Pancreas (tissue), 10 donors: ENCODE results near the gene PLPP7. TPM values are rescaled to one million over a fixed set of nuclear protein-coding genes. Genes with fewer than 3 reads are reported as not detected.
A peak's percentile ranks its signal among the peaks of the same experiment; 100 is the strongest.

Experiments used
- ATAC-seq, 4 donors: fragments of 200-7000 bp; cut with Tn5 transposase; one replicate each; pipeline versions ENCODE4 v1.8.0 to v1.9.1; 2020; ENCODE audit warnings: mild to moderate bottlenecking in 4 of 4, moderate library complexity in 4 of 4
- DNase-seq, 6 donors: peaks; one replicate each; pipeline ENCODE4 v3.0.0-alpha.2; 2020
- FAIRE-seq: peaks from 2 replicates; lab custom pipeline; 2012; peaks lifted over from hg19 to GRCh38; lab: Jason Lieb, UNC
- H3K27ac ChIP-seq, 4 donors: fragments of 200-600 bp; sonication (generic); 1 replicate in 3 of 4; 2 replicates in 1 of 4; pipeline versions ENCODE4 v1.5.0 to v1.8.0; 2020
- H3K27me3 ChIP-seq, 4 donors: fragments of 200-600 bp; one replicate each; pipeline ENCODE4 v1.8.0; 2021
- H3K36me3 ChIP-seq, 3 donors: fragments of 200-600 bp; sonication (generic) in 1 of 3; one replicate each; pipeline versions ENCODE4 v1.5.0 to v1.8.0; 2020 to 2021
- H3K4me1 ChIP-seq, 3 donors: fragments of 200-600 bp; one replicate each; pipeline ENCODE4 v1.8.0; 2021
- H3K4me3 ChIP-seq, 4 donors: fragments of 200-600 bp; sonication (generic) in 2 of 4; one replicate each; pipeline versions ENCODE4 v1.5.0 to v1.8.0; 2020 to 2021
- H3K9me3 ChIP-seq, 4 donors: fragments of 200-600 bp; one replicate each; pipeline ENCODE4 v1.8.0; 2021
- CTCF ChIP-seq, 4 donors: fragments of 200-600 bp; sonication (generic) in 3 of 4; IDR thresholded peaks; one replicate each; pipeline versions ENCODE4 v1.5.0 to v1.8.0; 2021; ENCODE audit warnings: antibody characterized with exemption in 4 of 4
- WGBS, 2 donors: extraction: QIAGEN DNeasy Blood & Tissue Kit; methylation state at CpG; one replicate each; pipeline ENCODE4 v1.1.7; 2013; 5-methylcytosine and 5-hydroxymethylcytosine counted together
- intact Hi-C, 3 donors: fragments of 100-400 bp; cut with DNase I; formaldehyde crosslinking; loops; one replicate each; pipeline versions ENCODE4 v1.11.1 to v1.14.2; 2022
- polyA plus RNA-seq, 2 donors: library from polyadenylated mRNA; stranded (reverse); fragments of 200-250 nt; gene quantifications; one replicate each; pipeline ENCODE4 v1.2.3, GENCODE V29; 2013
- total RNA-seq, 6 donors: library from RNA; stranded (reverse); fragmentation: NEBNext Ultra II Directional in 4 of 6; extraction: Animal tissue kit (Norgen Biotek cat#: 25700) in 4 of 6; gene quantifications; one replicate each; pipeline versions ENCODE4 v1.2.1 to v1.2.4, GENCODE V29; 2021 to 2023
- donor health status: healthy with polysubstance abuse.
- donor health status: DM: no; HTN: no; CAD: no; lungs with moderate emphysema.
- donor health status: DM: no; HTN: no; CAD: no.
- donor health status: control.
- donor health status: control.
- donor health status: Bipolar disorder and iron deficiency.
- donor health status: DM: yes; HTN: yes; CAD: no.
- donor health status: DM: no; HTN: no; CAD: no.
- donor health status: DM: no; HTN: no; CAD: no.
- donor health status: DM: yes; HTN: yes; CAD: no.

The PLPP7 gene
- total and polyA plus RNA-seq, 8 donors, result 0.38 to 2.5 (median 1.3) TPM

- intact Hi-C loops, result no loop called here
- Histone ChIP-seq H3K36me3 (no peaks in the 10 kb centered on the region), H3K4me3 (peak within 1 kb of the TSS; percentile 61 to 80 (median 63)), H3K27me3 (no peaks in the 10 kb centered on the region), H3K27ac (peak within 1 kb of the TSS in 2 of 4 donors; percentile 50 to 67), H3K9me3 (no peaks in the 10 kb centered on the region), H3K4me1 (no peaks in the 10 kb centered on the region)
- FAIRE-seq (no peak), DNase-seq (no peak), ATAC-seq (no peak)
- WGBS, 2 donors, result 21 to 23% methylated on average over 71 to 76 of the region's 76 CpGs
- no peak for TF ChIP-seq CTCF (IDR thresholded peaks at IDR 0.05)
Measured at GRCh38 chr9:131276094-131276888, 13.2 kb upstream of the PLPP7 start, which contains the start of gene FAM78A. FAM78A (minus strand) TSS chr9:131276510; CDS start chr9:131276179, 331 bp downstream.

- TF ChIP-seq CTCF (IDR thresholded peaks at IDR 0.05), result no peak
- DNase-seq (no peak), ATAC-seq (peak in 1 of 4 donors; percentile 7), FAIRE-seq (no peak)
- Histone ChIP-seq H3K4me1 (no peaks in the 10 kb centered on the region), H3K27ac (peak overlapping the region in 2 of 4 donors; percentile 12 to 55), H3K9me3 (no peaks in the 10 kb centered on the region), H3K36me3 (no peaks in the 10 kb centered on the region), H3K4me3 (peak overlapping the region; percentile 61 to 80 (median 63)), H3K27me3 (no peaks in the 10 kb centered on the region)
- WGBS, 2 donors, result 1 to 3% methylated on average over 24 to 60 of the region's 60 CpGs
- intact Hi-C loops, result no loop called here
Measured at GRCh38 chr9:131276891-131277286, 12.6 kb upstream of the PLPP7 start.

GRCh38 chr9:131277287-131277909 is 12.1 kb upstream of the PLPP7 start:
- TF ChIP-seq CTCF (IDR thresholded peaks at IDR 0.05), result no peak
- Histone ChIP-seq H3K4me1 (no peaks in the 10 kb centered on the region), H3K27ac (peak overlapping the region in 2 of 4 donors; percentile 12 to 55), H3K27me3 (no peaks in the 10 kb centered on the region), H3K9me3 (no peaks in the 10 kb centered on the region), H3K4me3 (peak overlapping the region; percentile 61 to 80 (median 63)), H3K36me3 (no peaks in the 10 kb centered on the region)
- 2% methylated on average over 52 to 78 of the region's 78 CpGs for WGBS, 2 donors
- ATAC-seq (peak in 3 of 4 donors; percentile 7 to 12 (median 11)), FAIRE-seq (no peak), DNase-seq (peak in 1 of 6 donors; percentile 64)
- intact Hi-C loops, result no loop called here

- no peaks in the 10 kb centered on the region for H3K27me3 ChIP-seq
- 6 to 13% methylated on average over 30 to 59 of the region's 59 CpGs for WGBS, 2 donors
- TF ChIP-seq CTCF (IDR thresholded peaks at IDR 0.05), result no peak
- ATAC-seq, result peak; percentile 83 to 88 (median 86)
- intact Hi-C loops, result no loop called here
- no peak for FAIRE-seq
- H3K27ac ChIP-seq, result peak overlapping the region in 1 of 4 donors; percentile 55
- H3K36me3 ChIP-seq, result no peaks in the 10 kb centered on the region
- H3K4me3 ChIP-seq, result peak overlapping the region; percentile 61 to 80 (median 63)
- H3K9me3 ChIP-seq, result no peaks in the 10 kb centered on the region
- H3K4me1 ChIP-seq, result no peaks in the 10 kb centered on the region
- DNase-seq, result peak in 5 of 6 donors; percentile 61 to 81 (median 74)
Measured at GRCh38 chr9:131277910-131278701, 11.4 kb upstream of the PLPP7 start.
